IPS DF 4.7 (cell line): Measurements from ENCODE around the gene PACRG.

Source experiments
- DNase-seq: peaks from one replicate; pipeline ENCODE4 v3.0.0-alpha.2; 2013; ENCODE audit warnings: low spot score; ENCODE audit errors: extremely low read depth

Gene PACRG

DNA sequence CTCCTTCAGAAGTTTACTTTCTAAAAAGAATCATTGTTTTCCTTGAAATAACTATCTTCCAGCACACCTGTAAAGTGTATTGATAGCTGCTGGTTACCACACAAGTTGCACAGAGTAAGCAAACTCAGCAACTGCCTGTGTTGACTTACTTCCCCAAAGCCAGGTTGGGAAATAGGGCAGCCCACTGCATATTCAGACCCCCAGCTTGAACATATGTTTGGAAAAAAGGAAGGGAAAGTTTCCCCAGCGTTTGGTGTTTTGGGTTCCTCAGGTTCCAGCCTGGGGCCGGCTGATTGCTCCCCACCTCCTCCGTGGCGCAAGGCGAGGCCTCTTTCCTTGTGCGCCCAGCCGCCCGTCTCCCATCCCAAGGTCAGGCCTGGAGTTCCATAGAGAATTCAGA lies 616.6 kb downstream of the PACRG start:
- no peak for DNase-seq

DNA sequence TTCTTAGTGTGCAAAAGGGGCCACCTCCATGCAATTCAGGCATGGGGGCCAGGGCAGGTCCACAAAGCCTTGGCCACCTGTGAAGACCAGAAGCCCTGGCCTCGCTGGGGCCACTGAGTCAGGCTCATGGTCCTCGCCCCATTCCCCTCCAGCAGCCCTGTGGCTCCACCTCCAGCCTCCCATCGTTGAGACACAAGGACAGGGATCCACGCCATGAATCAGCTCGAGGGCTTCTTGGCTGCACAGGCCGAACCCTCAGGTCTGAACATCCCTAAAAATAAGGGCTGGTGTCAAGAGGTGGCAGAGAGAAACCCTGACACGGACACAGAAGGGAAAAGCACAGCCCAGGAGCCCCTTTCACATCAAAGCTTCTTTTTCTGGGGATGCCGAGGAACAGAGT lies 618.2 kb downstream of the PACRG start:
- no peak for DNase-seq

DNA sequence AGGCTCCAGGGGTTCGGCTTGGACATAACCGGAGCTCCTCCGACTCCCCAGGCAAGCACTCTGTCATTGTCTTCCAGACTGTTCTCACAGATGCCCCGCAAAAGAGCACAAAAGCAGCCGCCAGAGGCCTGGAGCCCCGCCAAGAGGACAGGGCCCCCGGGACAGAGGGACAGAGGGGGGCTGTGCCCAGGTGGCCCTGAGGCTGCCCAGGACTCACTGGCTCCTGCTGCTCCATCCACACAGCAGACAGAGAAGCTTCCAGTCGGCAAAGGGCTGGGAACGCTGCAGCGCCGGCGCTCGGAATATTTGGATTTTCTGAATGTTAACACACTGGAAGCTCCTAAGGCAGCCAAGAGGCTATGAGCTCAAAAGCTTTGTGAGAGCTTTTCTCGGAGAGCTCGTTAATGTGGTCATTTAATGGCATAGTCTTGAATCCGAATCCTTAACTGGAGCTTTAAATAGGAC lies 618.8 kb downstream of the PACRG start:
- DNase-seq = no peak

- DNase-seq = no peak
These were observed 619.3 kb downstream of the PACRG start for GRCh38 chr6:163347021-163347446.

- DNase-seq = no peak
These were observed 621.3 kb downstream of the PACRG start for GRCh38 chr6:163348789-163349680.

DNA sequence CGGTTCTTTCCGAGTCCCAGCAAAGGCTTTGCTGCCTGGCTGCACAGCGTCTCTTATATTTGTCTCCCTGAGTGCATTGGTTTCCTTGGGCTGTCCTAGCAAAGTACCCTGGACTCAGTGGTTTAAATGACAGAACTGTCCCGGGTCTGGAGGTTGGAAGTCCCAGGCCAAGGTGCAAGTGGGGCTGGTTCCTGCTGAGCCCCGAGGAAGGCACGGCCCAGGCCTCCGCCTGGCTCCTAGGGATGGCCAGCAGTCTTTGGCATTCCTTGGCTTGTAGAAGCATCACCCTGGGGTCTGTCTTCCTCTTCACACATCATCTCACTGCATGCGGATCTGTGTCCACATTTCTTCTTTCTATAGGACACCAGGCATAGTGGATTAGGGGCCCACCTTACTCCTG lies 621.9 kb downstream of the PACRG start:
- DNase-seq = no peak

GRCh38 chr6:163351013-163351412 lies 623.2 kb downstream of the PACRG start:
- no peak for DNase-seq

- DNase-seq = no peak
These were observed 624.4 kb downstream of the PACRG start for GRCh38 chr6:163352011-163352685.

GRCh38 chr6:163352966-163353365 lies 625.2 kb downstream of the PACRG start:
- no peak for DNase-seq

DNA sequence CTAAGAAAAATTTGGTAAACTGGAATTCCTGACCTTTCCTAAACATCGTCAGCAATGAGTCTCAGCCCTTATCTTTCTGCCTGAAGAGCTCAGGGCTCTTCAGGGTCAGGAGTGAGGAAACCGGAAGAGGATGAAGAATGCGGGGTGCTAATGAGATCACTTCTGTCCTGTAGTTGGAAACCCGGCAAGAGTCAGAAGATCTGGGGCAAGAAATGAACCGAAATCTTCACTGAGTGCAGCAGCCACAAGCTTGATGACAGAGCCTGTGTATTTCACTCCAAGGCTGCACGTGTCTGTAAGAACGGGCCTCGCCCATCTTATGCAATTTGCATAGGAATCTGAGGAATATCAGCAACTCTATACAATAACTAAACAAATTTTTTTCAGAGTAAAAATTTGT lies 626.3 kb downstream of the PACRG start:
- DNase-seq = no peak

DNA sequence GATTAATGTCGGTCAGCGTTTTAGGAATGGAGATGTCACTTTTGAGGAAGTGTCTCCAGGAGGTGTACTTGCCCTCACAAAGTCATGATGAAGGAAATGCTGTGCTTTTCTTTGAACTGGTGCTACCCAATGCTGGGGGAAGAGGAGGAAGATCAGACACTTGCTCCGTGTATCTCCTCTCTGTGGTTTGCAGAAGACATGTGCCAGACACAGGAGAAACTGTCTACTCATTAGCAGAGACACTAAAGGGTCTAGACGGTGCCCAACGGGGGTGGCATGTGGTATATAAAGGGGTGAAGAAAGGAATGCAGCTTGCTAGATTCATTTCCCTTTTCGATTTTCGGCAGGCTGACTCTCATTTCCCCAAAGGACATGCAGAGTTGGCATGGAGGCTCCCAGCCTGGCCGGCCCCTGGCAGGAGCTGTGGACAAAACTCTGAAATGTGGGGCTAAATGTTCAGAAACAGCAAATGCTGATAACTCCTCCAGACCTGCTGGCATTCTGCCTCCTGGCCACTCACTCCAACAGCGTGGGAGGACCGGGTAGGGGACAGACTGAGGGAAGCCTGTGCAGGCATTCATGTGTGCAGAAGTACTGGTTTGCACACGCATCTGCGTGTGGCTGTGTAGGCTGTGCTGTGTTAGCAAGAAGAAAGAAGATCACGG lies 627.1 kb downstream of the PACRG start:
- DNase-seq = no peak

DNA sequence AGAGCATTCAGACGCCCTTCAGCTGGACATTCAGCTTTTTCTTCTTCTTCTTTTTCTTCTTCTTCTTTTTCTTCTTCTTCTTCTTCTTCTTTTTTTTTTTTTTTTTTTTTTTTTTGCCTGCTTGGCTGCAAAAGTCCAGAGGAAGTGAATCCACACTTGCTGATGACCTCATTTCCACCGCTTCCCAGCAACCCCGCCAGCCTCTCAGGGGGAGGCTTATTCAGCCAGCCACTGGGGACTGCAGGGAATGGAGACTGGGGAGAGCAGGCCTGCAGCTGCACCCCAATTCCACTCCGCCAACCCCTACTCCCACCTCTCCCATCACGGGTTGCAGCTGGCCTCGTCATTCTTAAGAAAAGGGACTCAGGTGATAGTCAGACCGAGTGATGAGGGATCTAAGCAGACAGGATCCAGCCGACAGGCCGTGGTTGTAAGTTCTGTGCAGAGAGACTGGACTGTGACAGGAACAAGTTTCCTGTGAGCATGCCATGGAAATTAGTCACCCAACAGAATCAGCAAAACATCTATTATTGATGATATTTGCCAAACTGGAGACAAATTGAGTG lies 627.7 kb downstream of the PACRG start:
- no peak for DNase-seq

- DNase-seq = no peak
These were observed 628.5 kb downstream of the PACRG start for GRCh38 chr6:163356324-163356723.

DNA sequence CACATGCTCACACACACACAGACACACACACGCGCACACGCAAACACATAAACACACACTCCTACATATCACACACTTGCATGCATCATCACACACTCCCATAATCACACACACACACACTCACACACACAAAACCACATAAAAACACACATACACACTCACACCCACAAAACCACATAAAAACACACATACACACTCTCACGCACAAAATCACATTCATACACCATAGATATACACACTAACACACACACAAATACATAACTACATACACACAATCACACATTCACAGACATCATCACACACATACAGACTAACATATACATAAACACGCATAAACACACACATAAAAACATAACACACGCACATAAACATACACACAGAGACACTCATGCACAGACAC lies 629.0 kb downstream of the PACRG start:
- DNase-seq = no peak

DNA sequence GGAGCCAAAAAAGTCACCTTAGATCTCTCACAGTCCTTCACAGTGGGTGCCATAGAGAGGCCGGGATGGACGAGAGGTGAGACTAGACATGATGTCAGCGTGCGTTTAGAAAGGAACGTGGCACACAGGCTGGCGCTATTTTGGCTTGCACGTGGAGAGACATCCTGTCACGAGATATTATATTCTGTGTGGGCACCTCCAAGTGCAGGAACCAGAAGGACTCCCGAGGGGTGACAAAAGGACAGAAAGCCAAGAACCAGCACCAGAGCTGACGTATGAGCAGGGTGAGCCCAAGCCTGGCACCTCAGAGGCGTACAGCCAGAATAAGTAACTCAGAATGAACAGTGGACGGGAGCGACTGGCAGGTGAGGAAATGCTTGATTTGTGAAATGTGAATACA lies 636.9 kb downstream of the PACRG start:
- DNase-seq = no peak
